ENCODE data around the gene XPO1. TPM values are rescaled to one million over a fixed set of nuclear protein-coding genes. Genes with fewer than 3 reads are reported as not detected.

XPO1 gene
- total RNA-seq, 4 donors from 2014 or later = 71.1 to 158 (median 119) TPM

- Histone ChIP-seq H3K4me1 (no peaks in the 10 kb centered on the region), H3K36me3 (no peaks in the 10 kb centered on the region), H3K27ac (no peak overlapping the region), H3K9me3 (no peaks in the 10 kb centered on the region), H3K27me3 (no peaks in the 10 kb centered on the region), H3K4me3 (no peak overlapping the region)
- TF ChIP-seq, protein P1, sequence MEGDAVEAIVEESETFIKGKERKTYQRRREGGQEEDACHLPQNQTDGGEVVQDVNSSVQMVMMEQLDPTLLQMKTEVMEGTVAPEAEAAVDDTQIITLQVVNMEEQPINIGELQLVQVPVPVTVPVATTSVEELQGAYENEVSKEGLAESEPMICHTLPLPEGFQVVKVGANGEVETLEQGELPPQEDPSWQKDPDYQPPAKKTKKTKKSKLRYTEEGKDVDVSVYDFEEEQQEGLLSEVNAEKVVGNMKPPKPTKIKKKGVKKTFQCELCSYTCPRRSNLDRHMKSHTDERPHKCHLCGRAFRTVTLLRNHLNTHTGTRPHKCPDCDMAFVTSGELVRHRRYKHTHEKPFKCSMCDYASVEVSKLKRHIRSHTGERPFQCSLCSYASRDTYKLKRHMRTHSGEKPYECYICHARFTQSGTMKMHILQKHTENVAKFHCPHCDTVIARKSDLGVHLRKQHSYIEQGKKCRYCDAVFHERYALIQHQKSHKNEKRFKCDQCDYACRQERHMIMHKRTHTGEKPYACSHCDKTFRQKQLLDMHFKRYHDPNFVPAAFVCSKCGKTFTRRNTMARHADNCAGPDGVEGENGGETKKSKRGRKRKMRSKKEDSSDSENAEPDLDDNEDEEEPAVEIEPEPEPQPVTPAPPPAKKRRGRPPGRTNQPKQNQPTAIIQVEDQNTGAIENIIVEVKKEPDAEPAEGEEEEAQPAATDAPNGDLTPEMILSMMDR (IDR thresholded peaks at IDR 0.05) = no peak
- TF ChIP-seq POLR2A (IDR thresholded peaks at IDR 0.05) = no peak
- no peak for DNase-seq
These were observed 37.3 kb upstream of the XPO1 start for GRCh38 chr2:61575447-61575859.

DNA sequence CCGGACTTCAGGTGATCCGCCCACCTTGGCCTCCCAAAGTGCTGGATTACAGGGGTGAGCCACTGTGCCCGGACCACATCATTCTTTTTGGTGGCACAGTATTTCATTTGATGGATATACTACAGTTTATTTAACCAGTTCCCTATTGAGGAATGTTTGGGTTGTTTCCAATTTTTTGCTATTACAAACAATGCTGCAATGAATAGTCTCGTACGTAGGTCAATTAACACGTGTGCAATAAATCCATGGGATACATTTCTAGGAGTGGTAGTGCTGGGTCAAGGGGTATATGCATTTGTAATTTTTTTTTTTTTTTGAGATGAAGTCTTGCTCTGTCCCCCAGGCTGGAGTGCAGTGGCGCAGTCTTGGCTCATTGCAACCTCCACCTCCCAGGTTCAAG is 28.4 kb upstream of the XPO1 start:
- no peaks in the 10 kb centered on the region for H3K4me1 ChIP-seq
- no peak overlapping the region for H3K4me3 ChIP-seq
- TF ChIP-seq, protein P1 (IDR thresholded peaks at IDR 0.05) = no peak
- no peak for TF ChIP-seq POLR2A (IDR thresholded peaks at IDR 0.05)
- H3K27me3 ChIP-seq = no peaks in the 10 kb centered on the region
- H3K9me3 ChIP-seq = no peaks in the 10 kb centered on the region
- H3K27ac ChIP-seq = no peak overlapping the region
- DNase-seq = no peak
- H3K36me3 ChIP-seq = no peaks in the 10 kb centered on the region

DNA sequence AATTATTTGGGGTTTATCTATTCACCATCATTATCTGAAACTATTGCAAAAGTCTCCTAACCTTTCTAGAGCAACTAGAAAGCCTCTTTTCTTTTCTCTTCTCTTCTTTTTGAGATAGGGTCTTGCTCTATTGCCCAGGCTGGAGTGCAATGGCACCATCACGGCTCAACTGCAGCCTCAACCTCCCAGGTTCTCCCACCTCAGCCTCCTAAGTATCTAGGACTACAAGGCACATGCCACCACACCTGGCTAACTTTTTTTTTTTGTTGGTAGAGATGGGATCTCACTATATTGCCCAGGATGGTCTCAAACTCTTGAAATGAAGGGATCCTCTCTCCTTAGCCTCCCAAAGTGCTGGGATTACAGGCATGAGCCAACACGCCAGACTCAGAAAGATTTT is 24.5 kb upstream of the XPO1 start:
- Histone ChIP-seq H3K4me3 (no peak overlapping the region), H3K27me3 (no peaks in the 10 kb centered on the region), H3K36me3 (no peaks in the 10 kb centered on the region), H3K4me1 (no peaks in the 10 kb centered on the region), H3K9me3 (no peaks in the 10 kb centered on the region), H3K27ac (no peak overlapping the region)
- no peak for DNase-seq
- TF ChIP-seq, protein P1 (IDR thresholded peaks at IDR 0.05) = no peak
- TF ChIP-seq POLR2A (IDR thresholded peaks at IDR 0.05) = no peak

DNA sequence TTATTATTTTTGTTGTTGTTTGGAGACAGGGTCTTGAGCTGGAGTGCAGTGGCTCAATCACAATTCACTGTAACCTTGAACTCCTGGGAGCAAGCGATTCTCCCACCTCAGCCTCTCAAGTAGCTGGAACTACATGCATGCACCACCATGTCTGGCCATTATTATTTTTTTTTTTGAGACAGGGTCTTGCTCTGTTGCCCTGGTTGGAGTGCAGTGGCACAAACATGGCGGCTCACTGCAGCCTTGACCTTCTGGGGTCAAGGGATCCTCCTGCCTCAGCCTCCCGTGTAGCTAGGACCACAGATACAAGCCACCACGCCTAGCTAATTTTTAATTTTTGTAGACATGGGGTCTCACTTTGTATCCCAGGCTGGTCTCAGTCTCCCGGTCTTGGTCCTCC is 20.0 kb upstream of the XPO1 start:
- TF ChIP-seq, protein P1 (IDR thresholded peaks at IDR 0.05) = no peak
- no peak for TF ChIP-seq POLR2A (IDR thresholded peaks at IDR 0.05)
- Histone ChIP-seq H3K4me3 (no peak overlapping the region), H3K27ac (no peak overlapping the region), H3K27me3 (no peaks in the 10 kb centered on the region), H3K9me3 (no peaks in the 10 kb centered on the region), H3K4me1 (no peaks in the 10 kb centered on the region), H3K36me3 (no peaks in the 10 kb centered on the region)
- DNase-seq = no peak

DNA sequence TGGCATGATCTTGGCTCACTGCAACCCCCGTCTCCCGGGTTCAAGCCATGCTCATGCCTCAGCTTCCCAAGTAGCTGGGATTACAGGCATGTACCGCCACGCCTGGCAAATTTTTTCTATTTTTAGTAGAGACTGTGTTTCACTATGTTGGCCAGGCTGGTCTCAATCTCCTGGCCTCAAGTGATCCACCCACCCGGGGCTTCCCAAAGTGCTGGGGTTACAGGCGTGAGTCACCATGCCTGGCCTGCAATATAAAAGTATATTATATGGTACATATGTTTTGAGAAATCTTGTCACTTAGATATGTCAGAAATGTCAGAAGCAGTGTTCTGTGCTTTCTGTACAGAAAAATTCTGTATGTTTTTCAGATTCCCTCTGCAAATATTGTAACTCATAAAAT is 19.2 kb upstream of the XPO1 start:
- Histone ChIP-seq H3K4me1 (no peaks in the 10 kb centered on the region), H3K27ac (no peak overlapping the region), H3K4me3 (no peak overlapping the region), H3K9me3 (no peaks in the 10 kb centered on the region), H3K27me3 (no peaks in the 10 kb centered on the region), H3K36me3 (no peaks in the 10 kb centered on the region)
- DNase-seq = peak in 1 of 3 donors; percentile 52
- TF ChIP-seq, protein P1 (IDR thresholded peaks at IDR 0.05) = no peak

GRCh38 chr2:61554604-61555003 is 16.4 kb upstream of the XPO1 start:
- no peak overlapping the region for H3K27ac ChIP-seq
- DNase-seq = no peak
- no peaks in the 10 kb centered on the region for H3K36me3 ChIP-seq
- no peaks in the 10 kb centered on the region for H3K27me3 ChIP-seq
- H3K4me1 ChIP-seq = no peaks in the 10 kb centered on the region
- H3K9me3 ChIP-seq = no peaks in the 10 kb centered on the region
- H3K4me3 ChIP-seq = no peak overlapping the region
- TF ChIP-seq, protein P1 (IDR thresholded peaks at IDR 0.05) = no peak
- no peak for TF ChIP-seq POLR2A (IDR thresholded peaks at IDR 0.05)
